Measurements from ENCODE around the gene GGT7.

GGT7 gene

GRCh38 chr20:34873583-34874093 lies 982 bp upstream of the GGT7 start:
- FAIRE-seq: no peak
- DNase-seq (ENCODE audit: insufficient read length, low spot score): no peak
- TF ChIP-seq POLR2A (IDR thresholded peaks at IDR 0.05; ENCODE audit: low read depth, low read length): no peak

DNA sequence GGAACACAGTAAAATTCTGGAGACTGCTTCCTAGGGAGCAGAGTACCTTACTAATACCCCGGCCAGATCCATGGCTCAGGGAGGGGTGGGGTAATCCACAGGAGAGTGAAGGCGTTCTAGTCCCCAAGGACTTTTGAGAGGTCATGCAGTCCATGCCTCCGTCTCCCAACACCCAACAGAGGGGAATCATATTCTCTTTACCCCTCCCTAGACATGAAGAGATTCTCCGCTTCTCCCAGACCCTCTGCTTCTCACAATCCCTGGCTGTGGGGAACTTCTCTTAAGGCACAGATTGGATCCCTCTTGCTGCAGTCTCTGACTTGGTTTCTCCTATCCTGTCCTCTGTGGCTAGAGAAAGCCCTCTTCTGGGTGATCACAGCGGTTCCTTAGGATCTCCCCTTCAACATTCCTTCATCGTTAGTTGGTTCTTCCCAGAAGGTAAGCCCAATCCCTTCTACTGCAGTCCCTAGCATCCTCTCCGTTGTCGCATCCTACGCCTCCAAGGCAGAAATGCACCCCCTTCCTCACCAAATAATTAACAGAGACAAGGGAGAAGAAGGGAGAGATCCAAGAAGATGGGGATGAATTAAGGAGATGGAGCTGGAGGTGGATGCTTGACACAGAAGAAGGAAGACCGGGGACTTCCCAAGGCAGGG lies 562 bp downstream of the GGT7 start:
- FAIRE-seq (no peak), DNase-seq (ENCODE audit: insufficient read length, low spot score) (no peak)
- TF ChIP-seq POLR2A (IDR thresholded peaks at IDR 0.05; ENCODE audit: low read depth, low read length): no peak

GRCh38 chr20:34871320-34871926 lies 1.2 kb downstream of the GGT7 start:
- no peak for TF ChIP-seq POLR2A (IDR thresholded peaks at IDR 0.05; ENCODE audit: low read depth, low read length)
- DNase-seq (ENCODE audit: insufficient read length, low spot score): no peak
- FAIRE-seq: no peak

GRCh38 chr20:34864216-34864615 lies 8.4 kb downstream of the GGT7 start:
- FAIRE-seq (no peak), DNase-seq (ENCODE audit: insufficient read length, low spot score) (no peak)
- TF ChIP-seq POLR2A (IDR thresholded peaks at IDR 0.05; ENCODE audit: low read depth, low read length): no peak

DNA sequence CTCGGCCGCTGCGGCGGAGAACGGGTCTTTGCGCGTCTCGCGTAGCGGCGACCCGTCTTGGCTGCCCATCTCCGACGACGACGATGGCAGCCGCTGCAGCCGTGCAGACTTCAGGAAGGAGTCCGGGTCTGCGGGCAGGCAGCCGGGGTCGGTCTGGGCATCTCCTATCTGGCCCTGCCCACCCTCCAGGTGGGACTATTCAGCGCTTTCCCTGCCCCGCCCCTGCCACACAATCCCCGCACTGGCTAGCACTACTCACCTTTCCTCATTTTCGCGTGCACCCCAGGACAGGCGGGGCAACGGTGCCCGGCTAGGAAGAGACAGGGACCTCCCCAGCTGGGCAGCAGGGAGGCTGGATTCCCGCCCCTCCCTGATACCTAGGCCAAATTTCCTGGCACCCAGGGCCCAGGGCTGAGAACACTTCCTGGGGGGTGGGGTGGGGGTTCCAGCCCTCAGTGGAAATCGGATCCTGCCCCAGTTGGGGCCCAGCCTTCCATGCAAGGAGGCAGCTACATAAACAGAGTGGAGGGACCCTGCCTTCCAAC lies 9.2 kb downstream of the GGT7 start:
- DNase-seq (ENCODE audit: insufficient read length, low spot score) (no peak), FAIRE-seq (no peak)
- no peak for TF ChIP-seq POLR2A (IDR thresholded peaks at IDR 0.05; ENCODE audit: low read depth, low read length)

DNA sequence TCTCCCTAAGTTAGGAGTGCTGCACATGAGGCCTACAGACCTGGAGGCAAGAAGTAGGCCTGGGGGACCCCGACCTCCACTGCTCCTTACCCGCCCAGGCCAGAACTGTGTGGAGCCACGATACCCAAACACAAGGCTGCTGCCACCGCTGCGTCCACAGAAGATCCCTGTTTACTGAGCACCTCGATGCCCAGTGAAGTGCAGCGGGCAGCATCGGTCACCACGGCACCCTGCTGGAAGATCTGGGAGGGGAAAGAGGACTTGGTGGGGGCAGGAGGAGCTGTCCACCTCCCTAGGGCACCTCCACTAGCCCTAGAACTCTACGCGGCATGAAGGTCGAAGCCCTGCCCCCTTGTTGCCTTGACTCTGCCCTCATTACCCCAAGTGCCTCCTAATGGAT lies 9.9 kb downstream of the GGT7 start:
- DNase-seq (ENCODE audit: insufficient read length, low spot score): no peak
- TF ChIP-seq POLR2A (IDR thresholded peaks at IDR 0.05; ENCODE audit: low read depth, low read length): no peak
- no peak for FAIRE-seq

DNA sequence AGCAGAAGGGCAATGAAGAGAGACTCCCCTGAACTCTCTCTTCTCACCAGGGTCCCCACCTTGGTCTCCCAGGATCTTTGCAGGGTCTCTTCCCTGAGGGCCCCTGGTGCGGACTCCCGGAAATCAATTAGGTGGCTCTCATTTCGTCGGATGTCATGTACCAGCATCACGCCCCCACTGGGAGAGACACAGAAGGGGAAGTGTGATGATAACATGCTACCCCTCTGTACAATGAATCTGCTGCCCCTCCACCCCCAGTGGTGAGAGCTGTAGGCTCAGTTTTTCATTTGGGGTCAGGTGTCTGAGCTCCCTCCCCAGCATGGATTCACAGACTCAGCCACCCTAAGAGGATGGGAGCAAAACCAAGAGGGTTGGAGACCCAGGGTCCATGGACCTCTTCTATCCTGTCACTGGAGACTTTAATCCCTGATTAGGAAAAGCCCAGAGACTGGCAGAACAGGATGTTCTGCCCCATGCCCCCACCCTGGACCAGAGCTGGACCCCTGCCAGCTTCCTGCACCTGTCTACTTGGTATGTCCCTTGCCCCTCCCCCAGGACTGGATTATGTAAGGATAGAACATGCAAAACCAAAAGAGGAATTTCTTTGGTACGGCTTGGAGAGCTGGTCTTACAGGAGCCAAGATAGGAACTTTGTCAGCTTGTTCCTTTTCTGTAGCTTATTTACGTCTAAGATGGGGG lies 11.1 kb downstream of the GGT7 start:
- no peak for DNase-seq (ENCODE audit: insufficient read length, low spot score)
- no peak for TF ChIP-seq POLR2A (IDR thresholded peaks at IDR 0.05; ENCODE audit: low read depth, low read length)
- no peak for FAIRE-seq

DNA sequence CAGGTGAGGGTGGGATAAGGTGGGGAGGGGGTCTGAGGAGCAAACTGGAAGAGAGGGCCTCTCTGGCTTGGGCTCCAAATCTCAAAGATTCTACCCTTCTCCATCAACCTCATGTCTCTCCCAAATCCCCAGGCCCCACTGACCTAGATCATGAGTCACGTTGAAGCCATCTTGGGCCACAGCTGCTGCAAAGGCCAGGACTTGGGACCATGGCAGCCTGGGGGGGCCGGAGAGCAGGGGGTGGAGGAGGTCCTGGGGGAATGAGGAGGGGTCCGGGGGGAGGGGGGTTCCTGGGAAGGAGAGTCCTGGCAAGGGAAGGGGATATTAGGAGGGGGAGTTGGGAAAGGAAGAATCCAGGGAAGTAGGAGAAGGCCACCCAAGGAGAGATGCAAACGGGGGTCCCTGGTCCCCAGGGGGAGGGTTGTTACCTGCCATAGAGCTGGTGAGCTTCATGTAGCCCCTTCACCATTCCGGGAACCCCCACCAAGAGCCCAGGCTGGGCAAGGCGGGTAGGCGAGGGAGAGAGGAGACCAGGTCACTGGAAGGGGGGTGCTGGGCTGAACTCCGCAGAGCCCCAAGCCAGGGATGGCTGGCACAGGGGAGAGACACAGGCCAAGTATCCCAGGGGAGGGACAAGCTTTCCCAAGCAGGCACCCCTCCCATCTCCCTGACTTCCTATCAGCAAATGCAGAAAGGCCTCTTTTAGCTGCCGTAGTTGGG lies 12.7 kb downstream of the GGT7 start:
- TF ChIP-seq POLR2A (IDR thresholded peaks at IDR 0.05; ENCODE audit: low read depth, low read length): no peak
- no peak for DNase-seq (ENCODE audit: insufficient read length, low spot score)
- no peak for FAIRE-seq

- DNase-seq (ENCODE audit: insufficient read length, low spot score) (no peak), FAIRE-seq (no peak)
- TF ChIP-seq POLR2A (IDR thresholded peaks at IDR 0.05; ENCODE audit: low read depth, low read length): no peak
Measured at GRCh38 chr20:34859367-34859766, 13.3 kb downstream of the GGT7 start.

DNA sequence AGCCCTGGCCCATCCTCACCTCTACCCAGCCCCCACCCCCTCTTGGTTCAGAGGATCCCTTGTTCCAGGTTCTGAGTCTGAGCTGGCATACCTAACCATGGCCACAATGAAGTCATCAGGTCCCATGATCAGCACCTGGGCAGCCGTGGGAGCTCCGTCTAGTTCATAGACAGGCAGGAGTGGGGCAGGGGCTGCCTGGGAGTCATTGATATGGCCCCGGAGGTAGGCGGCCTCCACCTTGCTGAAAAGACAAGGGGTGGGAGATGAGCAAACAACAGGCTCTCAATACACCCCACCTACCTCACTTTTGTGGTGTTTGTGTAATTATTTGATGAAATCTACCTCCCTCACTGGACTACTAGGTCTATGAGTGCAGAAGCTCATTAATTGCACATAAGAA lies 20.4 kb downstream of the GGT7 start:
- TF ChIP-seq POLR2A (IDR thresholded peaks at IDR 0.05; ENCODE audit: low read depth, low read length): no peak
- no peak for FAIRE-seq
- DNase-seq (ENCODE audit: insufficient read length, low spot score): no peak

GRCh38 chr20:34850969-34851368 lies 21.7 kb downstream of the GGT7 start:
- no peak for FAIRE-seq
- DNase-seq (ENCODE audit: insufficient read length, low spot score): no peak
- no peak for TF ChIP-seq POLR2A (IDR thresholded peaks at IDR 0.05; ENCODE audit: low read depth, low read length)

DNA sequence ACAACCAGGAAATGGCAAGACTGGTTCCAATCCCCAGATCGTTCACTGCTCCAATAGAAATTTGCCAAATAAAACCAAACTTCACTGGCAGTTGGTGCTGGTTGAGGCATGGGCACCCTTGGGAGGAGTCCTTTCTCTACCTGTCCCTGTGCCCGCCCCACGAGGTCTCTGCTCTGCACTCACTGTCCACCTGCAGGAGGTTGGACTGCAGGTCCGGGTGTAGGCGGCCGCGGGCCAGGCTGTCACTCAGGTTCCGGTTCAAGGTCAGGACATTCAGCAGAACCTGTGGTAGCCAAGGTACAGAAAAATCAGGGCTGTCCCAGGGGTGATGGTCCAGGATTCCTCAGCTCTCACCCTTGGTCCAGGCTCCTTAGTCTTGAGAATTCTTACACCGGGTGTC lies 22.9 kb downstream of the GGT7 start:
- no peak for DNase-seq (ENCODE audit: insufficient read length, low spot score)
- no peak for TF ChIP-seq POLR2A (IDR thresholded peaks at IDR 0.05; ENCODE audit: low read depth, low read length)
- no peak for FAIRE-seq

- no peak for TF ChIP-seq POLR2A (IDR thresholded peaks at IDR 0.05; ENCODE audit: low read depth, low read length)
- FAIRE-seq (no peak), DNase-seq (ENCODE audit: insufficient read length, low spot score) (no peak)
Measured at GRCh38 chr20:34848597-34848996, 24.1 kb downstream of the GGT7 start.

- no peak for TF ChIP-seq POLR2A (IDR thresholded peaks at IDR 0.05; ENCODE audit: low read depth, low read length)
Measured at GRCh38 chr20:34843421-34843820, 29.2 kb downstream of the GGT7 start.

More at GRCh38 chr20:34843421-34843820, 29.2 kb downstream of the GGT7 start:
- FAIRE-seq (no peak), DNase-seq (ENCODE audit: insufficient read length, low spot score) (no peak)

Measured in H54 (cell line).